Activated T-cell treated with anti-CD3 and anti-CD28 coated beads for 4 hours (primary cell): Measurements from ENCODE around the gene PPP1R12A.
"Not testable (repeated sequence)": the region's sequence is repeated elsewhere in the genome, so short reads cannot be mapped to it uniquely, and the experiment has no call there.

Experiments
- DNase-seq: peaks from one replicate; pipeline ENCODE4 v3.0.0-alpha.2; 2020

The PPP1R12A gene

GRCh38 chr12:79935021-79935623 lies at the start of gene PPP1R12A:
PPP1R12A (minus strand) TSS chr12:79935097; CDS start chr12:79934931, 166 bp downstream.
- peak; percentile 88 for DNase-seq

- DNase-seq, result no peak
Measured at GRCh38 chr12:79983986-79984620, 49.2 kb upstream of the PPP1R12A start.

- no peak for DNase-seq
Measured at GRCh38 chr12:79983492-79983891, 48.6 kb upstream of the PPP1R12A start.

- no peak for DNase-seq
Measured at GRCh38 chr12:79982086-79983062, 47.5 kb upstream of the PPP1R12A start.

- no peak for DNase-seq
Measured at GRCh38 chr12:79978692-79979091, 43.8 kb upstream of the PPP1R12A start.

- DNase-seq, result not testable (repeated sequence)
Measured at GRCh38 chr12:79977856-79978460, 43.1 kb upstream of the PPP1R12A start.

GRCh38 chr12:79975143-79975542 lies 40.2 kb upstream of the PPP1R12A start:
- DNase-seq, result no peak

GRCh38 chr12:79973801-79974200 lies 38.9 kb upstream of the PPP1R12A start:
- no peak for DNase-seq

GRCh38 chr12:79964100-79964627 lies 29.3 kb upstream of the PPP1R12A start:
- DNase-seq, result no peak

- DNase-seq, result no peak
Measured at GRCh38 chr12:79961411-79961810, 26.5 kb upstream of the PPP1R12A start.

- no peak for DNase-seq
Measured at GRCh38 chr12:79959484-79959883, 24.6 kb upstream of the PPP1R12A start.

- DNase-seq, result no peak
Measured at GRCh38 chr12:79956896-79957295, 22.0 kb upstream of the PPP1R12A start.

GRCh38 chr12:79955561-79955960 lies 20.7 kb upstream of the PPP1R12A start:
- no peak for DNase-seq

GRCh38 chr12:79954037-79954610 lies 19.2 kb upstream of the PPP1R12A start:
- no peak for DNase-seq

- no peak for DNase-seq
Measured at GRCh38 chr12:79949098-79949497, 14.2 kb upstream of the PPP1R12A start.

- no peak for DNase-seq
Measured at GRCh38 chr12:79945433-79945832, 10.5 kb upstream of the PPP1R12A start.

- no peak for DNase-seq
Measured at GRCh38 chr12:79944565-79944964, 9.7 kb upstream of the PPP1R12A start.

- not testable (repeated sequence) for DNase-seq
Measured at GRCh38 chr12:79942846-79943245, 7.9 kb upstream of the PPP1R12A start.

- no peak for DNase-seq
Measured at GRCh38 chr12:79939728-79940310, 4.9 kb upstream of the PPP1R12A start.

- DNase-seq, result no peak
Measured at GRCh38 chr12:79938843-79939242, 3.9 kb upstream of the PPP1R12A start.

- DNase-seq, result no peak
Measured at GRCh38 chr12:79936670-79937069, 1.8 kb upstream of the PPP1R12A start.
